Neural crest cell (in vitro differentiated cells): Measurements from ENCODE around the gene RELL2. TPM values are rescaled to one million over a fixed set of nuclear protein-coding genes. Genes with fewer than 3 reads are reported as not detected.
A peak's percentile ranks its signal among the peaks of the same experiment; 100 is the strongest.

ENCODE experiments used
- DNase-seq: peaks from one replicate; pipeline ENCODE4 v3.0.0; 2021; ENCODE audit warnings: low read depth, mixed read lengths, low spot score
- H3K27ac Mint-ChIP-seq: one replicate; pipeline ENCODE4 v1.8.0; 2021; ENCODE audit warnings: mild to moderate bottlenecking, mixed read lengths; ENCODE audit not compliant: unreplicated experiment
- H3K27me3 Mint-ChIP-seq: 2 replicates; pipeline ENCODE4 v1.8.0; 2021; ENCODE audit warnings: low read depth, mild to moderate bottlenecking, mixed read lengths
- H3K36me3 Mint-ChIP-seq: 2 replicates; pipeline ENCODE4 v1.8.0; 2021; ENCODE audit warnings: low read depth, mild to moderate bottlenecking, mixed read lengths
- H3K4me1 Mint-ChIP-seq: 2 replicates; pipeline ENCODE4 v1.8.0; 2021; ENCODE audit warnings: mixed read lengths
- H3K4me3 Mint-ChIP-seq: one replicate; pipeline ENCODE4 v1.8.0; 2021; ENCODE audit warnings: mild to moderate bottlenecking, mixed read lengths
- H3K9me3 Mint-ChIP-seq: 2 replicates; pipeline ENCODE4 v1.8.0; 2021; ENCODE audit warnings: mixed read lengths
- total RNA-seq: library from RNA; stranded (reverse); gene quantifications from 2 replicates; pipeline ENCODE4 v1.2.1, GENCODE V29; 2021
- TF ChIP-seq, protein P1 (sequence below): fragments of 200-600 bp; sonication (generic); conservative IDR thresholded peaks from 2 replicates; pipeline ENCODE4 v1.5.0; 2021; ENCODE audit warnings: antibody characterized with exemption, mild to moderate bottlenecking

Gene RELL2
- total RNA-seq, 1 donor from 2014 or later: 6.9 TPM

DNA sequence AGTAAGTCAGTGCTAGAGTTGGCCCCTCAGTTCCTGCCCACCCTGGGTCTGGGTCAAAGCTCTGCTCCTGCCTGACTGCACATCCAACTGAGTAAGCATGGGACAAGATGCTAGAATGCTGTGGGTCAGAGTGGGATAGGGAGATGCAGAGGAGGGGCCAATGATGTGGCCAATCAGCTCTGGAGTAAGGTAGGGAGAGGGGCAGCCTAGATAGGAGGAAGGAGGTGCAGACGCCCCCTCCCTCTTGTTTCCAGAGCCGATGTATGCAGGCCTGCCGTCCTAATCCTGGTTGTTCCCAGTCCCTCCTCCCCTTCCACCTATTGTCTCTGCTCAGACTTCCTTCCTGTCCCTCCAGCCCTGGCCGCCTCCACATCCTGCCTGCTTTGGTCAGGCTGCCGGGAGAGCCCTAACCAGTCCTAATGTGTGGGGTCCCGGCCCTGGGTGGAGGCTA is 44.0 kb downstream of the RELL2 start:
- H3K27me3 Mint-ChIP-seq: no peaks in the 10 kb centered on the region
- peaks cover 4% of the 10 kb centered on the region for H3K36me3 Mint-ChIP-seq
- no peaks in the 10 kb centered on the region for H3K9me3 Mint-ChIP-seq
- TF ChIP-seq, protein P1, sequence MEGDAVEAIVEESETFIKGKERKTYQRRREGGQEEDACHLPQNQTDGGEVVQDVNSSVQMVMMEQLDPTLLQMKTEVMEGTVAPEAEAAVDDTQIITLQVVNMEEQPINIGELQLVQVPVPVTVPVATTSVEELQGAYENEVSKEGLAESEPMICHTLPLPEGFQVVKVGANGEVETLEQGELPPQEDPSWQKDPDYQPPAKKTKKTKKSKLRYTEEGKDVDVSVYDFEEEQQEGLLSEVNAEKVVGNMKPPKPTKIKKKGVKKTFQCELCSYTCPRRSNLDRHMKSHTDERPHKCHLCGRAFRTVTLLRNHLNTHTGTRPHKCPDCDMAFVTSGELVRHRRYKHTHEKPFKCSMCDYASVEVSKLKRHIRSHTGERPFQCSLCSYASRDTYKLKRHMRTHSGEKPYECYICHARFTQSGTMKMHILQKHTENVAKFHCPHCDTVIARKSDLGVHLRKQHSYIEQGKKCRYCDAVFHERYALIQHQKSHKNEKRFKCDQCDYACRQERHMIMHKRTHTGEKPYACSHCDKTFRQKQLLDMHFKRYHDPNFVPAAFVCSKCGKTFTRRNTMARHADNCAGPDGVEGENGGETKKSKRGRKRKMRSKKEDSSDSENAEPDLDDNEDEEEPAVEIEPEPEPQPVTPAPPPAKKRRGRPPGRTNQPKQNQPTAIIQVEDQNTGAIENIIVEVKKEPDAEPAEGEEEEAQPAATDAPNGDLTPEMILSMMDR: no peak
- peak overlapping the region; percentile 90 for H3K27ac Mint-ChIP-seq
- H3K4me3 Mint-ChIP-seq: peak overlapping the region; percentile 87
- H3K4me1 Mint-ChIP-seq: peaks cover 50% of the 10 kb centered on the region
- peak; percentile 52 for DNase-seq

DNA sequence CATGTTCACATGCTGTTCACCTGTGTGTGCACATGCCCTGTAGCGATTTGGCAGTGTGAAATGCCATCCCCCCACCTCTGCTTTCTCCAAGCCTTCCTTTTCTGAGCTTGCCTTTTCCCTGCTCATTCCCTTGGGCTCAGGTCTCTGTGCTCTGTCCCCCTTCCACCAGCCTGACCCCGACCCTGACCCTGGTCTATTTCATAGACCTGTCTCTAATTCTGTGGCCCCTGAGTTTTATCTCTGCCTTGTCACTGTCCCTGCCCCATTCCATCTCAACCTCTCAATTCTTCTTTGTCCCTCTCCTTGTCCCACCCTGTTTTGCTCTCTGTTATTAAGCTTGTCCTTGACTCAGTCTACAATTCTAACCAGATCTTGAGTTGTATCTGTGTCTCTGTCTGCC is 44.5 kb downstream of the RELL2 start:
- peaks cover 4% of the 10 kb centered on the region for H3K36me3 Mint-ChIP-seq
- DNase-seq: no peak
- H3K27me3 Mint-ChIP-seq: no peaks in the 10 kb centered on the region
- H3K27ac Mint-ChIP-seq: peak overlapping the region; percentile 90
- no peaks in the 10 kb centered on the region for H3K9me3 Mint-ChIP-seq
- peaks cover 51% of the 10 kb centered on the region for H3K4me1 Mint-ChIP-seq
- peak overlapping the region; percentile 87 for H3K4me3 Mint-ChIP-seq
- TF ChIP-seq, protein P1: no peak

DNA sequence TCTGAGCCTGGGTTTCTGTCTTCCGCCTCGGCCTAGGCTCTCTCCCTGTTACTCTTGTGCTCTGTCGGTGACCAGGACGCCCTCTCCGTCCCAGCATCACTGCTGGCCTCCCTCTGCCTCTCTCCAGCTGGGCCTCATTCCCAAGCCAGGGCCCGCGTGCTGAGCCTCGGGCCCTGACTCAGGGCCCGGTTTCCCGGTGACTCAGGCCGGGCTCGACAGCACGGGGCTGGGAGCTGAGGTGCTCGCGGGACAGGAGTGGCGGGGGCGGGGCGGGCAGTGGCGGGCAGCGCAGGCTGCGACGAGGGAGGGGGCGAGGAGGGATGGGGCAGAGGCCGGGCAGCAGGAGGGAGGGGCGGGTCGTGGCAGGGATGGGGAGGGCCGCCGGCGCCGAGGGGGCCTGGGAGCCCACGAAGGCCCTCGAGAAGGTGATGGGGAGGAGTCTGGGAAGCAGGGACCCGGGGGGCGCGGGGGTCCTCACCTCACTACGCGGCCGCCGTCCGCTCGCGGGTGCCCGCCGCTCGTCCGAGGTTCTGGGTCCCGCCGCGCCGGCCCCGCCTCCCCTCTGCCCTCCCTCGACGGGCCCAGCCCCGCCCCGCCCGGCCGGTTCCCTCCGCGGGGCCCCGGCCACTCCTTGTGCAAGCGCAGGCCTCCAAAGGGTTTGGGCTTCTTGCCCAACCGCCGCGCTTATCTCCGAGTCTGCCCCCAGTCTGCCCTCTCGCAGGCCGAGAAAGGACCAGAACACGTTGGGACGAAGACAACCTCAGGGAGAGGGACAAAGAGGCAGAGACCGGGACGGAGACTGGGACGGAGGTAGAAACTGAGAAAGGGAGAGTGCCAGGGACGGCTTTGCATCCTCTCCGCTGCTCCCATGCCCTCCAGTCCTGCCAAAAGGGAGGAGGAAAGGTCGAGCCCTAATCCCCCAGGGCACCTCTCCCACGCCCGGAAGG is 45.2 kb downstream of the RELL2 start, which contains the start of gene ARAP3:
Gene ARAP3, minus strand, starts transcription at position 536 of the 947 bp plus-strand sequence. CDS start 1,744 bp downstream, outside the sequence.
- Mint-ChIP-seq H3K9me3 (no peaks in the 10 kb centered on the region), H3K27me3 (no peaks in the 10 kb centered on the region), H3K36me3 (peaks cover 4% of the 10 kb centered on the region), H3K27ac (peak within 1 kb of the TSS; percentile 96), H3K4me1 (peaks cover 57% of the 10 kb centered on the region), H3K4me3 (peak within 1 kb of the TSS; percentile 87)
- TF ChIP-seq, protein P1: no peak
- peak; percentile 47 for DNase-seq

- TF ChIP-seq, protein P1: no peak
- H3K9me3 Mint-ChIP-seq: no peaks in the 10 kb centered on the region
- no peak for DNase-seq
- no peaks in the 10 kb centered on the region for H3K36me3 Mint-ChIP-seq
- no peak overlapping the region for H3K27ac Mint-ChIP-seq
- H3K4me1 Mint-ChIP-seq: peaks cover 61% of the 10 kb centered on the region
- H3K4me3 Mint-ChIP-seq: peak overlapping the region; percentile 59
- H3K27me3 Mint-ChIP-seq: no peaks in the 10 kb centered on the region
These were observed 46.9 kb downstream of the RELL2 start for GRCh38 chr5:141683596-141684141.

DNA sequence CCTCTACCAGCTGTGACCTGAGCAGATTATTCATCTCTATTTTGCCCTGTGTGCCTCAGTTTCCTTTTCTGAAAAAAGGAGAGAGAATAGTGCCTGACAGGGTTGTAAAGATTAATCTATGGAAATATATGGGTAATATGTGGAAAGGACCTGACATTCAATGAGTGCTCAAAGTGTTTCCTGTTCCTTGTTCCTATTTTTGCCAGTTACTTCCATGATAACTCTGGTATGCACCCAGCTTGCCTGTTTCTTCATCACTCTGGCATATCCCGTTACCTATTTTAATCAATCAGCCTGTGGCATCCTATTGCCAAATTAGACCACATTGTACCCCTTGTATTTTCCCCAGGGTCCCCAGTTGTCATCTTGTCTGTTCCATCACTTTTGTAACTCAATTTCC is 48.8 kb downstream of the RELL2 start:
- Mint-ChIP-seq H3K4me3 (no peak overlapping the region), H3K4me1 (peaks cover 53% of the 10 kb centered on the region), H3K9me3 (no peaks in the 10 kb centered on the region), H3K27ac (no peak overlapping the region), H3K36me3 (no peaks in the 10 kb centered on the region), H3K27me3 (no peaks in the 10 kb centered on the region)
- TF ChIP-seq, protein P1: no peak
- DNase-seq: no peak
